Upper lobe of left lung (tissue), 4 donors: ENCODE results near the gene CASS4.

ENCODE experiments used
- POLR2AphosphoS5 ChIP-seq, 2 donors: sonication (generic); formaldehyde crosslinking; IDR thresholded peaks; one replicate each; pipeline ENCODE4 v1.5.1; 2017; ENCODE audit warnings: antibody characterized with exemption in 2 of 2
- TF ChIP-seq, protein P1 (sequence below), 6 experiments: fragments of 450-650 bp in 4 of 6; fragments of 200-600 bp in 2 of 6; sonication (generic) in 2 of 6; IDR thresholded peaks; one replicate each; pipeline ENCODE4 v1.5.1; 2016 to 2019; ENCODE audit warnings: antibody characterized with exemption in 6 of 6

DNA sequence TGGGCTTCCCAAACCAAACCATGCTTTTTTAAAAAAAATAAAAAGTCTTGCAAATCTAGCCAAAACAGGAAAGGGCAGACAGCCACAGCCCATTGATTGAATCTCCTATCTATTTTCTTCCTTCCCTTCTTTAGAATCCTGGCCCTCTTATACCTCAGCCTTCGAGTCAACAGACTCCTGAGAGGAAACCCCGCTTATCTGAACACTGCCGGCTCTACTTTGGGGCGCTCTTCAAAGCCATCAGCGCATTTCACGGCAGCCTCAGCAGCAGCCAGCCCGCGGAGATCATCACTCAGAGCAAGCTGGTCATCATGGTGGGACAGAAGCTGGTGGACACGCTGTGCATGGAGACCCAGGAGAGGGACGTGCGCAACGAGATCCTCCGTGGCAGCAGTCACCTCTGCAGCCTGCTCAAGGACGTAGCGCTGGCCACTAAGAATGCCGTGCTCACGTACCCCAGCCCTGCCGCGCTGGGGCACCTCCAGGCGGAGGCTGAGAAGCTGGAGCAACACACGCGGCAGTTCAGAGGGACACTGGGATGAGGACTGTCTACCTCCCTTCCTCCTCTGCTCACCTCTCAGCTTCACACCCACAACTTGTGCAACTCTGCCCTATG, 46.3 kb downstream of the CASS4 start:
- TF ChIP-seq, protein P1, sequence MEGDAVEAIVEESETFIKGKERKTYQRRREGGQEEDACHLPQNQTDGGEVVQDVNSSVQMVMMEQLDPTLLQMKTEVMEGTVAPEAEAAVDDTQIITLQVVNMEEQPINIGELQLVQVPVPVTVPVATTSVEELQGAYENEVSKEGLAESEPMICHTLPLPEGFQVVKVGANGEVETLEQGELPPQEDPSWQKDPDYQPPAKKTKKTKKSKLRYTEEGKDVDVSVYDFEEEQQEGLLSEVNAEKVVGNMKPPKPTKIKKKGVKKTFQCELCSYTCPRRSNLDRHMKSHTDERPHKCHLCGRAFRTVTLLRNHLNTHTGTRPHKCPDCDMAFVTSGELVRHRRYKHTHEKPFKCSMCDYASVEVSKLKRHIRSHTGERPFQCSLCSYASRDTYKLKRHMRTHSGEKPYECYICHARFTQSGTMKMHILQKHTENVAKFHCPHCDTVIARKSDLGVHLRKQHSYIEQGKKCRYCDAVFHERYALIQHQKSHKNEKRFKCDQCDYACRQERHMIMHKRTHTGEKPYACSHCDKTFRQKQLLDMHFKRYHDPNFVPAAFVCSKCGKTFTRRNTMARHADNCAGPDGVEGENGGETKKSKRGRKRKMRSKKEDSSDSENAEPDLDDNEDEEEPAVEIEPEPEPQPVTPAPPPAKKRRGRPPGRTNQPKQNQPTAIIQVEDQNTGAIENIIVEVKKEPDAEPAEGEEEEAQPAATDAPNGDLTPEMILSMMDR (IDR thresholded peaks at IDR 0.05) = no peak
- no peak for TF ChIP-seq POLR2AphosphoS5 (IDR thresholded peaks at IDR 0.05)
